SK-N-SH (cell line): ENCODE measurements around the gene IRX3. TPM values are rescaled to one million over a fixed set of nuclear protein-coding genes. Genes with fewer than 3 reads are reported as not detected.

ENCODE experiments used
- CTCF ChIA-PET: fragments of 300-600, 350-600 bp; formaldehyde crosslinking; extraction: SDS; loops from one replicate; lab custom pipeline; 2021; lab: Yijun Ruan, JAX
- POLR2A ChIA-PET: fragments of 350-600 bp; sonication (Branson Sonifier 250); formaldehyde crosslinking; extraction: SDS; loops from one replicate; lab custom pipeline; 2020; ENCODE audit warnings: antibody characterized with exemption, inconsistent platforms; lab: Yijun Ruan, JAX
- DNase-seq: peaks from one replicate; pipeline ENCODE4 v3.0.0; 2012
- H2AFZ ChIP-seq: fragments of 200-600 bp; sonication (generic); 2 replicates; pipeline ENCODE4 v1.8.1; 2016; ENCODE audit warnings: antibody characterized with exemption, mild to moderate bottlenecking, low read depth
- H3F3A ChIP-seq: fragments of 200-600 bp; sonication (generic); replicated peaks from 2 replicates; pipeline ENCODE3; 2016; ENCODE audit warnings: antibody characterized with exemption, mild to moderate bottlenecking; ENCODE audit not compliant: insufficient read depth
- H3K27ac ChIP-seq, 2 experiments: fragments of 200-500 bp in 1 of 2; fragments of 200-600 bp in 1 of 2; sonication (Bioruptor generic) in 1 of 2; sonication (generic), shearing (Covaris generic) in 1 of 2; 2 replicates each; pipeline versions ENCODE4 v1.5.1 to v1.6.1; 2014 to 2016; ENCODE audit warnings: low read depth in 2 of 2, inconsistent platforms in 1 of 2, low read length in 1 of 2, mild to moderate bottlenecking in 1 of 2, mixed read lengths in 1 of 2
- H3K27me3 ChIP-seq: fragments of 200-600 bp; sonication (generic), shearing (Covaris generic); 2 replicates; pipeline ENCODE4 v1.6.1; 2016; ENCODE audit warnings: mixed run types; ENCODE audit not compliant: insufficient read depth
- H3K36me3 ChIP-seq, 2 experiments: fragments of 200-500 bp in 1 of 2; fragments of 200-600 bp in 1 of 2; sonication (Bioruptor generic) in 1 of 2; sonication (generic) in 1 of 2; replicated peaks in 1 of 2; 2 replicates each; pipeline versions ENCODE3 to v1.5.1; 2014 to 2016; ENCODE audit warnings: low read length in 1 of 2, mild to moderate bottlenecking in 1 of 2; ENCODE audit not compliant: insufficient read depth in 2 of 2, control insufficient read depth in 1 of 2
- H3K4me1 ChIP-seq, 2 experiments: fragments of 200-500 bp in 1 of 2; fragments of 200-600 bp in 1 of 2; sonication (Bioruptor generic) in 1 of 2; sonication (generic), shearing (Covaris generic) in 1 of 2; 2 replicates each; pipeline versions ENCODE4 v1.5.1 to v1.6.1; 2014 to 2016; ENCODE audit warnings: low read depth in 1 of 2, low read length in 1 of 2, mixed run types in 1 of 2; ENCODE audit not compliant: insufficient read depth in 2 of 2, control insufficient read depth in 1 of 2
- H3K4me2 ChIP-seq: fragments of 200-600 bp; sonication (generic), shearing (Covaris generic); 2 replicates; pipeline ENCODE4 v1.6.1; 2017; ENCODE audit warnings: mixed run types
- H3K4me3 ChIP-seq, 2 experiments: fragments of 200-500 bp in 1 of 2; fragments of 200-600 bp in 1 of 2; sonication (Bioruptor generic) in 1 of 2; sonication (generic), shearing (Covaris generic) in 1 of 2; 2 replicates each; pipeline versions ENCODE4 v1.5.1 to v1.8.1; 2014 to 2016; ENCODE audit warnings: low read depth in 2 of 2, inconsistent platforms in 1 of 2, low read length in 1 of 2, mild to moderate bottlenecking in 1 of 2, mixed read lengths in 1 of 2, moderate library complexity in 1 of 2
- H3K79me2 ChIP-seq: fragments of 200-600 bp; sonication (generic); 2 replicates; pipeline ENCODE4 v1.8.1; 2017; ENCODE audit warnings: mild to moderate bottlenecking; ENCODE audit not compliant: insufficient read depth
- H3K9ac ChIP-seq: fragments of 200-600 bp; sonication (generic); 2 replicates; pipeline ENCODE4 v1.6.1; 2017; ENCODE audit warnings: mixed run types
- H3K9me2 ChIP-seq: fragments of 200-600 bp; sonication (generic); 2 replicates; pipeline ENCODE4 v1.6.1; 2017; ENCODE audit warnings: mixed run types
- H3K9me3 ChIP-seq: fragments of 200-600 bp; sonication (generic); 2 replicates; pipeline ENCODE4 v1.6.1; 2017; ENCODE audit warnings: mixed run types, mild to moderate bottlenecking, moderate library complexity
- H4K20me1 ChIP-seq: fragments of 200-600 bp; sonication (generic); 2 replicates; pipeline ENCODE4 v1.6.1; 2017; ENCODE audit warnings: mild to moderate bottlenecking, mixed run types; ENCODE audit not compliant: insufficient read depth
- CHD2 ChIP-seq: fragments of 150-350 bp; IDR thresholded peaks from 2 replicates; pipeline ENCODE4 v1.6.1; 2018; ENCODE audit warnings: low read length; ENCODE audit not compliant: partially characterized antibody
- CTCF ChIP-seq: fragments of 200-600 bp; sonication (generic); IDR thresholded peaks from 2 replicates; pipeline ENCODE4 v1.6.1; 2017; ENCODE audit warnings: antibody characterized with exemption, mild to moderate bottlenecking, moderate library complexity
- FOSL2 ChIP-seq: IDR thresholded peaks from 2 replicates; pipeline ENCODE4 v1.4.0; 2012; ENCODE audit warnings: low read depth, mild to moderate bottlenecking, moderate library complexity, borderline replicate concordance
- GABPA ChIP-seq: IDR thresholded peaks from 2 replicates; pipeline ENCODE4 v1.4.0; 2012; ENCODE audit warnings: low read depth, mild to moderate bottlenecking
- IRF3 ChIP-seq: fragments of 150-350 bp; IDR thresholded peaks from 2 replicates; pipeline ENCODE4 v1.6.1; 2016; ENCODE audit warnings: mild to moderate bottlenecking, low read depth, low read length
- MXI1 ChIP-seq: IDR thresholded peaks from 2 replicates; pipeline ENCODE4 v1.6.1; 2012; ENCODE audit warnings: mild to moderate bottlenecking, low read depth, low read length, improper control_type of control experiment
- NFIC ChIP-seq: IDR thresholded peaks from 2 replicates; pipeline ENCODE4 v1.4.0; 2012; ENCODE audit warnings: borderline replicate concordance
- NRF1 ChIP-seq: IDR thresholded peaks from 2 replicates; pipeline ENCODE4 v1.6.1; 2012; ENCODE audit warnings: low read depth, mild to moderate bottlenecking, low read length
- PBX3 ChIP-seq: IDR thresholded peaks from 2 replicates; pipeline ENCODE4; 2012
- POLR2AphosphoS5 ChIP-seq: IDR thresholded peaks from 2 replicates; pipeline ENCODE4 v1.6.1; 2012; ENCODE audit warnings: low read depth, low read length
- RAD21 ChIP-seq: IDR thresholded peaks from 2 replicates; pipeline ENCODE4 v1.6.1; 2012; ENCODE audit warnings: mild to moderate bottlenecking, low read length
- RFX5 ChIP-seq: IDR thresholded peaks from 2 replicates; pipeline ENCODE4 v1.6.1; 2012; ENCODE audit warnings: mild to moderate bottlenecking, improper control_type of control experiment, low read length
- SIN3A ChIP-seq: IDR thresholded peaks from 2 replicates; pipeline ENCODE4 v1.6.1; 2012; ENCODE audit warnings: low read depth, mild to moderate bottlenecking, low read length, moderate library complexity, borderline replicate concordance
- TAF1 ChIP-seq: IDR thresholded peaks from 2 replicates; pipeline ENCODE4 v1.6.1; 2012; ENCODE audit warnings: low read depth, mild to moderate bottlenecking, low read length, moderate library complexity, borderline replicate concordance
- TCF12 ChIP-seq: IDR thresholded peaks from 2 replicates; pipeline ENCODE4 v1.4.0; 2012
- ZBTB33 ChIP-seq: IDR thresholded peaks from 2 replicates; pipeline ENCODE4 v1.4.0; 2012; ENCODE audit warnings: low read depth, borderline replicate concordance
- WGBS: methylation state at CpG from one replicate; pipeline ENCODE4 v1.1.6; 2017; ENCODE audit warnings: low lambda C conversion rate; 5-methylcytosine and 5-hydroxymethylcytosine counted together
- polyA plus RNA-seq, 3 experiments: library from polyadenylated mRNA; depleted of rRNA; stranded (reverse); fragments of >200 nt; gene quantifications; 2 replicates each; pipeline ENCODE4 v1.2.3, GENCODE V29; 2012
- TF ChIP-seq, protein P1 (sequence below): IDR thresholded peaks from 2 replicates; pipeline ENCODE4 v1.4.0; 2012; ENCODE audit warnings: low read depth, borderline replicate concordance
- TF ChIP-seq, protein P2 (sequence below): IDR thresholded peaks from 2 replicates; pipeline ENCODE4 v1.6.1; 2012; ENCODE audit warnings: mild to moderate bottlenecking, low read depth, low read length, moderate library complexity

Gene IRX3
- polyA plus RNA-seq, 1 of the 3 experiments (the other 2 are of a cell fraction), result 7.1 TPM

- Histone ChIP-seq H3K36me3 (no peaks in the 10 kb centered on the region), H3K4me2 (no peak overlapping the region), H4K20me1 (no peaks in the 10 kb centered on the region), H3K9me3 (no peaks in the 10 kb centered on the region), H3K27ac (no peak overlapping the region), H3K79me2 (0 out of 2 replicates have a peak, but pooled peaks cover 3% of the 10 kb centered on the region), H2AFZ (no peak overlapping the region), H3K4me1 (no peaks in the 10 kb centered on the region; a peak in 1 of 4 replicates), H3K27me3 (no peaks in the 10 kb centered on the region), H3F3A (no peaks in the 10 kb centered on the region), H3K4me3 (no peak overlapping the region), H3K9ac (no peak overlapping the region), H3K9me2 (no peaks in the 10 kb centered on the region)
- ChIA-PET POLR2A (no interaction called here), CTCF (no interaction called here)
- DNase-seq, result no peak
- WGBS, result 88% methylated on average over 38 of the region's 46 CpGs
- TF ChIP-seq PBX3 (no peak), RAD21 (no peak), NFIC (no peak), GABPA (no peak), ZBTB33 (no peak), RFX5 (no peak), SIN3A (no peak), CTCF (no peak), CHD2 (no peak), POLR2AphosphoS5 (no peak), TCF12 (no peak), NRF1 (no peak), FOSL2 (no peak), MXI1 (no peak), IRF3 (no peak), TAF1 (no peak)
- TF ChIP-seq, protein P1, sequence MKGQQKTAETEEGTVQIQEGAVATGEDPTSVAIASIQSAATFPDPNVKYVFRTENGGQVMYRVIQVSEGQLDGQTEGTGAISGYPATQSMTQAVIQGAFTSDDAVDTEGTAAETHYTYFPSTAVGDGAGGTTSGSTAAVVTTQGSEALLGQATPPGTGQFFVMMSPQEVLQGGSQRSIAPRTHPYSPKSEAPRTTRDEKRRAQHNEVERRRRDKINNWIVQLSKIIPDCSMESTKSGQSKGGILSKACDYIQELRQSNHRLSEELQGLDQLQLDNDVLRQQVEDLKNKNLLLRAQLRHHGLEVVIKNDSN, result no peak
- TF ChIP-seq, protein P2, sequence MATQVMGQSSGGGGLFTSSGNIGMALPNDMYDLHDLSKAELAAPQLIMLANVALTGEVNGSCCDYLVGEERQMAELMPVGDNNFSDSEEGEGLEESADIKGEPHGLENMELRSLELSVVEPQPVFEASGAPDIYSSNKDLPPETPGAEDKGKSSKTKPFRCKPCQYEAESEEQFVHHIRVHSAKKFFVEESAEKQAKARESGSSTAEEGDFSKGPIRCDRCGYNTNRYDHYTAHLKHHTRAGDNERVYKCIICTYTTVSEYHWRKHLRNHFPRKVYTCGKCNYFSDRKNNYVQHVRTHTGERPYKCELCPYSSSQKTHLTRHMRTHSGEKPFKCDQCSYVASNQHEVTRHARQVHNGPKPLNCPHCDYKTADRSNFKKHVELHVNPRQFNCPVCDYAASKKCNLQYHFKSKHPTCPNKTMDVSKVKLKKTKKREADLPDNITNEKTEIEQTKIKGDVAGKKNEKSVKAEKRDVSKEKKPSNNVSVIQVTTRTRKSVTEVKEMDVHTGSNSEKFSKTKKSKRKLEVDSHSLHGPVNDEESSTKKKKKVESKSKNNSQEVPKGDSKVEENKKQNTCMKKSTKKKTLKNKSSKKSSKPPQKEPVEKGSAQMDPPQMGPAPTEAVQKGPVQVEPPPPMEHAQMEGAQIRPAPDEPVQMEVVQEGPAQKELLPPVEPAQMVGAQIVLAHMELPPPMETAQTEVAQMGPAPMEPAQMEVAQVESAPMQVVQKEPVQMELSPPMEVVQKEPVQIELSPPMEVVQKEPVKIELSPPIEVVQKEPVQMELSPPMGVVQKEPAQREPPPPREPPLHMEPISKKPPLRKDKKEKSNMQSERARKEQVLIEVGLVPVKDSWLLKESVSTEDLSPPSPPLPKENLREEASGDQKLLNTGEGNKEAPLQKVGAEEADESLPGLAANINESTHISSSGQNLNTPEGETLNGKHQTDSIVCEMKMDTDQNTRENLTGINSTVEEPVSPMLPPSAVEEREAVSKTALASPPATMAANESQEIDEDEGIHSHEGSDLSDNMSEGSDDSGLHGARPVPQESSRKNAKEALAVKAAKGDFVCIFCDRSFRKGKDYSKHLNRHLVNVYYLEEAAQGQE, result no peak
These were observed 4.5 kb upstream of the IRX3 start for GRCh38 chr16:54290833-54291655.
